Neural progenitor cell (in vitro differentiated cells): ENCODE measurements around the gene KIT. TPM values are rescaled to one million over a fixed set of nuclear protein-coding genes. Genes with fewer than 3 reads are reported as not detected.

Source experiments
- DNase-seq: peaks from one replicate; pipeline ENCODE4 v3.0.0-alpha.2; 2016; ENCODE audit warnings: low spot score
- H2AFZ ChIP-seq: fragments of 200-600 bp; sonication (generic); replicated peaks from 2 replicates; pipeline ENCODE4 v1.6.1; 2016; ENCODE audit warnings: antibody characterized with exemption
- H3F3A ChIP-seq: fragments of 200-600 bp; sonication (generic); 2 replicates; pipeline ENCODE4 v1.6.1; 2016; ENCODE audit warnings: antibody characterized with exemption, low read depth
- H3K27ac ChIP-seq: fragments of 200-600 bp; sonication (generic); 2 replicates; pipeline ENCODE4 v1.5.1; 2016; ENCODE audit warnings: mild to moderate bottlenecking
- H3K27me3 ChIP-seq: fragments of 200-600 bp; sonication (generic); 2 replicates; pipeline ENCODE4 v1.6.1; 2016; ENCODE audit warnings: mild to moderate bottlenecking, moderate library complexity
- H3K36me3 ChIP-seq: fragments of 200-600 bp; sonication (generic); 2 replicates; pipeline ENCODE4 v1.5.1; 2016
- H3K4me1 ChIP-seq: fragments of 200-600 bp; sonication (generic); 2 replicates; pipeline ENCODE4 v1.6.1; 2016; ENCODE audit warnings: mixed run types
- H3K4me2 ChIP-seq: fragments of 200-600 bp; sonication (generic); 2 replicates; pipeline ENCODE4 v1.6.1; 2016
- H3K4me3 ChIP-seq: fragments of 200-600 bp; sonication (generic); 2 replicates; pipeline ENCODE4 v1.5.1; 2016
- H3K79me2 ChIP-seq: fragments of 200-600 bp; sonication (generic); 2 replicates; pipeline ENCODE4 v1.6.1; 2016; ENCODE audit warnings: low read depth
- H3K9ac ChIP-seq: fragments of 200-600 bp; sonication (generic); 2 replicates; pipeline ENCODE4 v1.6.1; 2016
- H3K9me3 ChIP-seq: fragments of 200-600 bp; sonication (generic); 2 replicates; pipeline ENCODE4 v1.5.1; 2016; ENCODE audit warnings: low read depth
- H4K20me1 ChIP-seq: fragments of 200-600 bp; sonication (generic); 2 replicates; pipeline ENCODE4 v1.6.1; 2016; ENCODE audit warnings: low read depth
- H3K27ac Mint-ChIP-seq: 3 replicates; pipeline ENCODE4 v1.8.0; 2021; ENCODE audit warnings: mixed read lengths
- H3K27me3 Mint-ChIP-seq: 2 replicates; pipeline ENCODE4 v1.8.0; 2022; ENCODE audit warnings: low read depth, mild to moderate bottlenecking, inconsistent platforms, moderate library complexity, mixed read lengths; ENCODE audit not compliant: insufficient read depth
- H3K36me3 Mint-ChIP-seq: 3 replicates; pipeline ENCODE4 v1.8.0; 2021; ENCODE audit warnings: mixed read lengths
- H3K4me1 Mint-ChIP-seq: 3 replicates; pipeline ENCODE4 v1.8.0; 2021; ENCODE audit warnings: mixed read lengths
- H3K4me3 Mint-ChIP-seq: 3 replicates; pipeline ENCODE4 v1.8.0; 2021; ENCODE audit warnings: mild to moderate bottlenecking, moderate library complexity, mixed read lengths
- H3K9me3 Mint-ChIP-seq: 3 replicates; pipeline ENCODE4 v1.8.0; 2020; ENCODE audit warnings: mixed read lengths
- EZH2 ChIP-seq: fragments of 200-600 bp; sonication (generic); IDR thresholded peaks from 2 replicates; pipeline ENCODE4 v1.6.1; 2017; ENCODE audit warnings: antibody characterized with exemption, mild to moderate bottlenecking, moderate library complexity
- EZH2phosphoT487 ChIP-seq: fragments of 200-600 bp; sonication (generic); IDR thresholded peaks from 2 replicates; pipeline ENCODE4 v1.6.1; 2017; ENCODE audit warnings: antibody characterized with exemption
- total RNA-seq: library from RNA; depleted of rRNA; stranded (reverse); fragments of >200 nt; gene quantifications from 2 replicates; pipeline ENCODE4 v1.2.3, GENCODE V29; 2015; ENCODE audit warnings: low replicate concordance
- TF ChIP-seq, protein P1 (sequence below): fragments of 200-600 bp; sonication (generic); IDR thresholded peaks from 2 replicates; pipeline ENCODE4 v1.5.1; 2017; ENCODE audit warnings: antibody characterized with exemption, mild to moderate bottlenecking

KIT gene
- total RNA-seq, 1 donor from 2014 or later, result 4.6 TPM

DNA sequence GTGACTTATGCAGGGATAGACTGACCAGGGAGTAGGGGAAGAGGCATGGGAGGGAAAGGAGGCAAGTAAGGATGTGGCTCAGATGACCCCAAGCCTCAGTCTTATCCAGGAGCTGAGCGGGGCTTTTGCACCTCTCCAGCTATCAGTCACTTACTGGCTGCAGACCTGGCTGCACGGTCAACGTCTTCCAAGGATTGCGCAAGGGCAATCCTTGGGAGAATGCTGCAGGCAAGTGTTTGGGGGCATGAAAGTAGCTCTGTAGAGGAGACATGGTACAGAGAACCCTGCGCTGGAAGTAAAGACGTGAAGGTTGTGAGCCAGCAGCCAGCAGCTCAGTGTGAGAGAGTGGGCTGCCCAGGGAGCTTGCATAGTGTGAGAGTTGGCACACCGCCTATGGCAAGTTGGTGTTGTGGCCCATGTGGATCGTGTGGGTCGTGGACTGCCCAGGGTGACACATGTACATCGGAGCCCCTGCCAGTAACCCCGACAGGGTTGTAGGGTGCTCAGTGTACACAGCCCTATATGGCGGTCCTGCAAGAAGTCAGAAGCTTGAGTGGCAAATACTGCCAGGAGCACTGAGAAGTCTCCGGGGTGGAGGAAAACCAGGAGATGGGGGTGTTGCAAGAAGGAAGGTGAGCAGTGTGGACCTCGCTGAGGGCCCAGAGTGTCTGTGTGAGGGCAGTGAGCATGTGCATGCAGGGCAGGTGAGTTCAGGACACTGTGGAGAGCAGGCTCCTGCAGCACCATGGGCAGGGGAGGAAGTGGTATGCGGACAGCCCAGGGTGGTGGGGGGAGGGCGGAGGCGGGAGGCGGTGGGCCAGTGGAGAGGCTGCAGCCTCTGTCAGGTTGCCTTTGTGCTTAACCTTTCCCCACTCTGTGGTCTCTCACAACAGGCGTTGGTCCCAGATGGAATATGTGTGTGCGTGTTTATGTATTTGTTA is 50.9 kb downstream of the KIT start:
- Histone ChIP-seq H3K27ac (no peak overlapping the region), H3K27me3 (no peaks in the 10 kb centered on the region), H3F3A (no peaks in the 10 kb centered on the region), H3K4me3 (no peak overlapping the region), H3K4me2 (no peak overlapping the region), H4K20me1 (no peaks in the 10 kb centered on the region), H3K9ac (no peak overlapping the region), H3K4me1 (no peaks in the 10 kb centered on the region), H2AFZ (no peak overlapping the region), H3K79me2 (no peaks in the 10 kb centered on the region), H3K36me3 (no peaks in the 10 kb centered on the region), H3K9me3 (no peaks in the 10 kb centered on the region)
- Mint-ChIP-seq H3K27me3 (peaks cover 6% of the 10 kb centered on the region), H3K27ac (no peak overlapping the region), H3K4me3 (no peak overlapping the region), H3K9me3 (no peaks in the 10 kb centered on the region), H3K36me3 (peaks cover 25% of the 10 kb centered on the region), H3K4me1 (no peaks in the 10 kb centered on the region)
- TF ChIP-seq EZH2, result no peak
- DNase-seq, result no peak

DNA sequence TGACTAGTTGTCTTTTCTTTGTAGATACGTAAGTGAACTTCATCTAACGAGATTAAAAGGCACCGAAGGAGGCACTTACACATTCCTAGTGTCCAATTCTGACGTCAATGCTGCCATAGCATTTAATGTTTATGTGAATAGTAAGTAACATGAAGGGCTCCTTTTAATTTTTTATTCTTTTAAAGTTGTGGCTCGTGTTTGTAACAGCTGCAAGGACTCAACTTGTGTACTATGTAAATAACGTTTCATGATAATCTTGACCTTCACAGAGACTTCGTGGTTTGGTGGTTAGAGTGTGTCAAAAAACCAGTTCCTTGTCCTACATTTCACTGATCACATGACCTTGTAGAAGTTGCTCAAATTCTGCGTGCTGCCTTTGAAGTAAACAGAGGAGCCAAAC is 51.6 kb downstream of the KIT start:
- H3K27me3 ChIP-seq, result no peaks in the 10 kb centered on the region
- H3F3A ChIP-seq, result no peaks in the 10 kb centered on the region
- H3K9me3 Mint-ChIP-seq, result no peaks in the 10 kb centered on the region
- TF ChIP-seq, protein P1, sequence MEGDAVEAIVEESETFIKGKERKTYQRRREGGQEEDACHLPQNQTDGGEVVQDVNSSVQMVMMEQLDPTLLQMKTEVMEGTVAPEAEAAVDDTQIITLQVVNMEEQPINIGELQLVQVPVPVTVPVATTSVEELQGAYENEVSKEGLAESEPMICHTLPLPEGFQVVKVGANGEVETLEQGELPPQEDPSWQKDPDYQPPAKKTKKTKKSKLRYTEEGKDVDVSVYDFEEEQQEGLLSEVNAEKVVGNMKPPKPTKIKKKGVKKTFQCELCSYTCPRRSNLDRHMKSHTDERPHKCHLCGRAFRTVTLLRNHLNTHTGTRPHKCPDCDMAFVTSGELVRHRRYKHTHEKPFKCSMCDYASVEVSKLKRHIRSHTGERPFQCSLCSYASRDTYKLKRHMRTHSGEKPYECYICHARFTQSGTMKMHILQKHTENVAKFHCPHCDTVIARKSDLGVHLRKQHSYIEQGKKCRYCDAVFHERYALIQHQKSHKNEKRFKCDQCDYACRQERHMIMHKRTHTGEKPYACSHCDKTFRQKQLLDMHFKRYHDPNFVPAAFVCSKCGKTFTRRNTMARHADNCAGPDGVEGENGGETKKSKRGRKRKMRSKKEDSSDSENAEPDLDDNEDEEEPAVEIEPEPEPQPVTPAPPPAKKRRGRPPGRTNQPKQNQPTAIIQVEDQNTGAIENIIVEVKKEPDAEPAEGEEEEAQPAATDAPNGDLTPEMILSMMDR, result no peak
- TF ChIP-seq EZH2phosphoT487, result no peak
- TF ChIP-seq EZH2, result no peak
- H2AFZ ChIP-seq, result no peak overlapping the region
- no peak overlapping the region for H3K4me3 Mint-ChIP-seq
- no peaks in the 10 kb centered on the region for H3K9me3 ChIP-seq
- no peaks in the 10 kb centered on the region for H3K79me2 ChIP-seq
- no peaks in the 10 kb centered on the region for H3K4me1 ChIP-seq
- DNase-seq, result no peak
- H3K27ac Mint-ChIP-seq, result no peak overlapping the region
- peaks cover 21% of the 10 kb centered on the region for H3K36me3 Mint-ChIP-seq
- no peak overlapping the region for H3K27ac ChIP-seq
- H3K9ac ChIP-seq, result no peak overlapping the region
- no peak overlapping the region for H3K4me2 ChIP-seq
- peaks cover 6% of the 10 kb centered on the region for H3K27me3 Mint-ChIP-seq
- H3K4me1 Mint-ChIP-seq, result no peaks in the 10 kb centered on the region
- no peak overlapping the region for H3K4me3 ChIP-seq
- no peaks in the 10 kb centered on the region for H4K20me1 ChIP-seq
- H3K36me3 ChIP-seq, result no peaks in the 10 kb centered on the region

DNA sequence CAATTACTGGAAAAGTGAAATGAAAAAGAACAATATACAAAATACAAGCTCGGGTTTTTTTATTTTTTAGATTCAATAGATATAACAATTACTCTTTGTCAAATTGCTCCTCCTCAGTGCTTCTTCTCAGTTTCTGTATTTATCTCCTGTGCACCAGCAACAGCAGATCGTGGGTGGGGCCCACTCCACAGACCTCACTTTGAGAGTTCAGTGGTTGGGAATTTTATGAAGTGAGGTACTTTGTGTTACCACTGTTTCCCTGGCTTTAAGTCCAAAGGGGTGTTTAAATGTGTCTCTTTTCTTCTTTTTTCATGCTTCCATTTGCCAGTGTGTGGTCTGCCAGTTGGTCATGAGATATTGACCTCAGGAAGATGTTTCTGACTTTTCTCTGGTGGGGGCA is 54.4 kb downstream of the KIT start:
- H4K20me1 ChIP-seq, result no peaks in the 10 kb centered on the region
- H3K4me1 Mint-ChIP-seq, result no peaks in the 10 kb centered on the region

More for the DNA sequence above, 54.4 kb downstream of the KIT start:
- H3K27me3 ChIP-seq, result no peaks in the 10 kb centered on the region
- Mint-ChIP-seq H3K36me3 (peaks cover 19% of the 10 kb centered on the region), H3K27me3 (peaks cover 6% of the 10 kb centered on the region), H3K4me3 (no peak overlapping the region), H3K27ac (no peak overlapping the region), H3K9me3 (no peaks in the 10 kb centered on the region)
- no peaks in the 10 kb centered on the region for H3K4me1 ChIP-seq
- no peak for TF ChIP-seq EZH2phosphoT487
- TF ChIP-seq EZH2, result no peak
- TF ChIP-seq, protein P1, result no peak
- H3F3A ChIP-seq, result no peaks in the 10 kb centered on the region
- DNase-seq, result no peak
- no peaks in the 10 kb centered on the region for H3K9me3 ChIP-seq
- H3K79me2 ChIP-seq, result no peaks in the 10 kb centered on the region
- no peak overlapping the region for H3K4me3 ChIP-seq
- H3K4me2 ChIP-seq, result no peak overlapping the region
- H3K9ac ChIP-seq, result no peak overlapping the region
- no peaks in the 10 kb centered on the region for H3K36me3 ChIP-seq
- no peak overlapping the region for H3K27ac ChIP-seq
- H2AFZ ChIP-seq, result no peak overlapping the region
